ENCODE measurements around the gene FBXL7.

FBXL7 gene

GRCh38 chr5:15786884-15787283, 286.9 kb downstream of the FBXL7 start:
- DNase-seq: no peak

GRCh38 chr5:15787681-15788080, 287.7 kb downstream of the FBXL7 start:
- no peak for DNase-seq

- no peak for DNase-seq
These were observed 289.7 kb downstream of the FBXL7 start for GRCh38 chr5:15789642-15790041.

- no peak for DNase-seq
These were observed 290.6 kb downstream of the FBXL7 start for GRCh38 chr5:15790446-15791018.

GRCh38 chr5:15791274-15791673, 291.3 kb downstream of the FBXL7 start:
- DNase-seq: no peak

- DNase-seq: no peak
These were observed 291.9 kb downstream of the FBXL7 start for GRCh38 chr5:15791859-15792258.

- DNase-seq: no peak
These were observed 294.3 kb downstream of the FBXL7 start for GRCh38 chr5:15794052-15794985.

- peak in 1 of 2 experiments; percentile 41 for DNase-seq
These were observed 296.1 kb downstream of the FBXL7 start for GRCh38 chr5:15796096-15796495.

GRCh38 chr5:15796557-15796956, 296.6 kb downstream of the FBXL7 start:
- no peak for DNase-seq

GRCh38 chr5:15797116-15797515, 297.1 kb downstream of the FBXL7 start:
- DNase-seq: no peak

GRCh38 chr5:15798006-15798405, 298.0 kb downstream of the FBXL7 start:
- no peak for DNase-seq

GRCh38 chr5:15799014-15799413, 299.0 kb downstream of the FBXL7 start:
- DNase-seq: no peak

GRCh38 chr5:15799612-15800011, 299.6 kb downstream of the FBXL7 start:
- no peak for DNase-seq

- no peak for DNase-seq
These were observed 303.3 kb downstream of the FBXL7 start for GRCh38 chr5:15803280-15803679.

GRCh38 chr5:15806613-15807012, 306.6 kb downstream of the FBXL7 start:
- DNase-seq: no peak

- no peak for DNase-seq
These were observed 307.3 kb downstream of the FBXL7 start for GRCh38 chr5:15807248-15807647.

- DNase-seq: no peak
These were observed 307.9 kb downstream of the FBXL7 start for GRCh38 chr5:15807871-15808270.

GRCh38 chr5:15808577-15808976, 308.6 kb downstream of the FBXL7 start:
- no peak for DNase-seq

- DNase-seq: no peak
These were observed 319.6 kb downstream of the FBXL7 start for GRCh38 chr5:15819617-15820016.

GRCh38 chr5:15821506-15821905, 321.5 kb downstream of the FBXL7 start:
- DNase-seq: no peak

- no peak for DNase-seq
These were observed 323.4 kb downstream of the FBXL7 start for GRCh38 chr5:15823398-15823797.

- DNase-seq: no peak
These were observed 327.8 kb downstream of the FBXL7 start for GRCh38 chr5:15827741-15828140.

GRCh38 chr5:15831408-15831807, 331.4 kb downstream of the FBXL7 start:
- DNase-seq: no peak

- DNase-seq: no peak
These were observed 333.4 kb downstream of the FBXL7 start for GRCh38 chr5:15833365-15833764.
